ENCODE data around the gene LCK.

- TF ChIP-seq EZH2 (IDR thresholded peaks at IDR 0.05) (no peak), POLR2AphosphoS5 (IDR thresholded peaks at IDR 0.05; ENCODE audit: borderline replicate concordance, low read depth, low read length) (no peak), FOXP2 (optimal IDR thresholded peaks at IDR 0.05; ENCODE audit: control extremely low read depth, extremely low read length, insufficient read depth) (no peak)
These were observed 65.8 kb downstream of the LCK start for GRCh38 chr1:32316903-32317277.
